Activated CD8-positive, alpha-beta memory T cell treated with anti-CD3 and anti-CD28 coated beads for 36 hours (primary cell): ENCODE results near the gene NT5C2. TPM values are rescaled to one million over a fixed set of nuclear protein-coding genes. Genes with fewer than 3 reads are reported as not detected.

Source experiments
- CTCF ChIA-PET: fragments of 350-600 bp; sonication (Branson Sonifier 250); formaldehyde crosslinking; loops from one replicate; lab custom pipeline; 2021; ENCODE audit warnings: antibody characterized with exemption; lab: Charles Lee
- POLR2A ChIA-PET: fragments of 350-600 bp; sonication (Branson Sonifier 250); formaldehyde crosslinking; loops from one replicate; lab custom pipeline; 2021; ENCODE audit warnings: antibody characterized with exemption; lab: Charles Lee
- total RNA-seq, 2 experiments: library from RNA; stranded (reverse); gene quantifications; one replicate each; pipeline ENCODE4 v1.2.3, GENCODE V29; 2021

Gene NT5C2
- total RNA-seq, 2 experiments from 2014 or later = 40.0 to 46.3 TPM

DNA sequence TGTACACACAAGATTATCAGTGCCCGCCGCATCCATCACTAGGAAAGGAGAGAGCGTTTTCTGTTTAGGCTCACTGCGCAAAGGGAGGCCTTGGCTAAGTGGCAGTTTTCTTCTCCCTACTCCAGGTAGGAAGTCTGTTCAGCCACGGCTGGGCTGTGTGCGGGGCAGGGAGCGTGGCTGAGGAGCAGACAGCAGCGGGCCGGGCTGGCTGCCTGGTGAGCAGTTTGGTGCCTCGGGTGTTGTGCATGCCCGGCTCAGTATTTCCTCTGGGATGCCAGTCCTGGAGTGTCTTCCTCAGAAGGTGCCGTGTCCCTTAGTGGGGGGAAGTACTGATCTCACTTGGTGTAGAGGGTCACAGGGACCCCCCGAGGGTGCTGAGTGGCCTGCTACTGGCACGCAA is 114.4 kb downstream of the NT5C2 start:
- ChIA-PET POLR2A (no interaction called here), CTCF (no interaction called here)

DNA sequence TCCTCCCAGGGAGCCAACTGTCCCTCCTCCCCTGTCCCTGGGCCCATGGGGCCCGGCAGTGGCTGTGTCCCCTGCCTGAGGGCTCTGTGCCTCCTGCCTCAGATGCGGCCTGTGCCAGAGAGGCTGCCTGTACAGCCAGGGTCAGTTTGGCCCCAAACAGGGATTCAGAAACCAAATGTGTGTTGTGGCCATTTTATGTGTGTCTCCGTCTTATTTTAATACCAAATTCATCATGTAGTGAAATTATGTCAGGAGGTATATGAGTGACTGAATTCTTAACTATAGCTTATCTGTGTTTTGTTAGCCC is 114.8 kb downstream of the NT5C2 start:
- ChIA-PET CTCF (interaction anchor here (1.0 kb wide), 2 partner anchors 26 to 160 kb away, joined by 3 read pairs; partner anchors contain the start of gene CNNM2), POLR2A (no interaction called here)

DNA sequence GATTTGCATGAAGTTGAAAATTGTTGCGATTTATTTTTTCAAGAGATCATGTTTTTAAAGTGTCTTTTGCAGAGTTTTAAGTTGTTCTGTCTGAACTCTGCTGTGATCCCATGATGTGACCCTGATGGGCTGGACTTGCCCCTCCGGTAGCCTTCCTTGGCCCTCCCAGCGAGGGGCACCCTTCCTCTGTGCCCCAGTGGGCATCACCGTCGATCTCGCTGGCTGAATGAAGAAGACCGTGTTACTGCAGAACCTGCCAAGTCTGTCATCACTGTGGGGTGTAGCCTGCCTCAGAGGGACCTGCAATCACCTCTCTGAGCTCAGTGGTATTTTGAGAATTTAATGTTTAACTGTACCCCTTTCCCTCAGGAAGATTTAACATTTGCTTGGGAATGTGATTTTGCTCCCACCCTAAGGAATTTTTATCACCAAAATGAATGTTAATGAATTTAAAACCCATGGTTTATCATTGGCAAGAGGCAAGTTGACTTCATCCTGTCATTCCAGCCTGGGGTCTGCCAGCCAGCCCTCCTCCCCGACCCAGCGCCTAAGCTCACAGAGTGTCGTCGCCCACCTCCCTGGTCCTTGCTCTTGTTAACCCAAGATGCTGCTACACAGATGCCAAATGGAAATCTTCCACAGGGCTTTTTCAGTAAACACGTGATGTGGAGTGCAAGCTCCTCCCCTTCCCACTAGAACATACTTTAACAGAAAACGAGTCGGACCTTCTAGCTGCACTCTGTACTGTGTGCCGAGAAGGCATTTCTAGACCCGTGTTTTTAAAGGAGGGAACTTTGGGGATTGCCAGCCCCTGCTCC is 115.4 kb downstream of the NT5C2 start:
- POLR2A ChIA-PET = interaction anchor here (0.5 kb wide), 1 partner anchor 309 kb away, joined by 5 read pairs; no protein-coding TSS in a partner anchor
- CTCF ChIA-PET = interaction anchor here (1.0 kb wide), 2 partner anchors 25 to 160 kb away, joined by 3 read pairs; partner anchors contain the start of gene CNNM2

DNA sequence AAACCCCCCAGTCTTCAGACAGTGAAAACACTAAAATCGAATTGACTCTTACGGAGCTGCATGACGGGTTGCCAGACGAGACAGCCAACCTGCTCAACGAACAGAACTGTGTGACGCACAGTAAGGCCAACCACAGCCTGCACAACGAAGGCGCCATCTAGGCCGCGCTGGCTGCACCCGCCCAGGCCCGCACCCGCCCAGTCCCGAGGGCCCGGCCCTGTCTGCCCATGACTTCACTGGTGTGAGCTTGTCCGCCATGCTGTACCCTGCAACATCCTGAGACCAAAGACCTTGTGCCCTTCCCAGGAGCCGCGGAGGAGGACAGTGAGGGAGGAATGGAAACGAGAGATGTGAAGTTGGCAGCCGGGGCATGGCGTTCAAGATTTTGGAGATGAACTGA is 116.1 kb downstream of the NT5C2 start:
- ChIA-PET POLR2A (interaction anchor here (0.5 kb wide), 1 partner anchor 310 kb away, joined by 5 read pairs; no protein-coding TSS in a partner anchor), CTCF (interaction anchor here (0.6 kb wide), 1 partner anchor 176 kb away, joined by 3 read pairs; no protein-coding TSS in a partner anchor)

DNA sequence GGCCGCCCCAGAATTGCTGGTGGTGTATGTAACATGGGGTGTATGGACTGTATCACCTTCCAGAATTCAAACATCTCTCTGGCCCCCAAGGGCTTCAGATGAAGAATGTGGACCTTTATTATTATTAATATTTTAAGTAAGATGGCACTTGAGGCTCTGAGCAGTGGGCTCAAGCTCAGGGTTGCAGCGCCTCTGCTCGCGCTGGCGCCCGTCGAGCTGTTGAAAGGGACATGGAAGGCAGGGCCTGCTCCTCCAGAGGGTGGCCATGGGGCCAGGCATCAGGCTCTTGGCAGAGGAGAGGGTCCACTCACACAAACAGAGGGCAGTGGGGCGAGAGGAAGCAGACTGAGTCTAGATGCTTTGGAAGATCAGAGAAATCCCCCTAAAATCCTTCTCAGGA is 120.2 kb downstream of the NT5C2 start:
- POLR2A ChIA-PET = no interaction called here

DNA sequence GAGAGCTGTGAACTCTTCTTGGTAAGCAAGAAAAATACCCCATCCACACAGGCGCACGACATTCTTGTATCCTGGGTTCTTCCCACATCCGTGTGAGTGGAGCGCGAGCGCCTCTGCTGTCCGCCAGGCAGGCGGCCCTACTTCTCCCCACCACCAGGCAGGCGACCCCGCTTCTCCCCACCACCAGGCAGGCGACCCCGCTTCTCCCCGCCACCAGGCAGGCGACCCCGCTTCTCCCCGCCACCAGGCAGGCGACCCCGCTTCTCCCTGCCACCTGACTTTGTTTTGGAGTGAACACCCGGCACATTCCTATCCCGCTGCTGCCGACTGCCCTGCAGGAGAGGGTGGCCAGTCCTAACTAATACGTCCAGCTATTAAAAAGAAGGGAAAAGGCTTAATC is 120.8 kb downstream of the NT5C2 start:
- POLR2A ChIA-PET = no interaction called here
- CTCF ChIA-PET = interaction anchor here (1.7 to 5.8 kb wide), 2 partner anchors 155 to 237 kb away, joined by 4 to 40 read pairs; partner anchors contain the start of gene CNNM2

More for the DNA sequence above, 120.2 kb downstream of the NT5C2 start:
- CTCF ChIA-PET = interaction anchor here (5.8 kb wide), 1 partner anchor 155 kb away, joined by 40 read pairs; the partner anchor contains the start of gene CNNM2

DNA sequence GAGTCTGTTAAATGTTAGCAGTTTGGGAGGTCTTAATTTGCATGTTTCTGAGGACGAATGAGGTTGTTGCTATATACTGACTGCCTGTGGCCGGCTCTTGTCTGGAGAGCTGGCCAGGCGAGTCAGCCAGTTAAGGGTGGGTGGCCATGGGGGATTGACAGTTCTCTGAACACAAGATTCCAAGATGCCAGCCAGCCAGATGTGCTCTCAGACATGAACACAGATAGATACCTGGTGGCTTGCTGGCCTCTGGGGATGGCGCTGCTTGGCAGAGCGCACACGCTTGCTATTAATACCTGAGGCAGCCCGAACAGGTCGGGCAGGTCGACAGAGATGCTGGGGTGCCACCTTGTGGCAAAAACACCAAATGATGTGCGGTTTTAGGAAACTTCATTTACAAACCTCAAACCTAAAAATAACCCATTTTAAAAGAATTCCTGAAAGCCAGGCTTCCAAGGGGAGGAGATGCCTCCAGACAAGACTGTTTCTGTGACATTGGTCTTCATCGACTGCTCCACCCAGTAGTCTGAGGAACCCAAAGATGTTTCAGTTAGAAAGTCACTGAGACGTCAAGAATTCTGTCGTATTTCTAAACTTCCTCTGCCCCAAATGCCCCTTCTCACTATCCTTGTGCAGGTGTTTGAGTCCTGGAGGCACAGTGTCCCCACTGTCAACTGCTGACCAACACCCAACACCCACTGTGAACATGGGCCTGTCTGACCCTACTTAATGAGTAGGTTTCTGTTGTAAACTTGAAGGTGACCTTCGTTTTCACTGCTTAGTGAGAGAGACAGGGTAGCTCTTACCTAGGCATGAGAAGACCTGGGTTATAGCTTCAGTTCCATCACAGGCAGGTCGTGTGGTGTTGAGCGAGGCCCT is 123.4 kb downstream of the NT5C2 start:
- CTCF ChIA-PET = interaction anchor here (0.8 to 5.8 kb wide), 3 partner anchors 145 to 175 kb away, joined by 3 to 40 read pairs (median 11); partner anchors contain the start of genes CNNM2 and RPEL1
- POLR2A ChIA-PET = no interaction called here

DNA sequence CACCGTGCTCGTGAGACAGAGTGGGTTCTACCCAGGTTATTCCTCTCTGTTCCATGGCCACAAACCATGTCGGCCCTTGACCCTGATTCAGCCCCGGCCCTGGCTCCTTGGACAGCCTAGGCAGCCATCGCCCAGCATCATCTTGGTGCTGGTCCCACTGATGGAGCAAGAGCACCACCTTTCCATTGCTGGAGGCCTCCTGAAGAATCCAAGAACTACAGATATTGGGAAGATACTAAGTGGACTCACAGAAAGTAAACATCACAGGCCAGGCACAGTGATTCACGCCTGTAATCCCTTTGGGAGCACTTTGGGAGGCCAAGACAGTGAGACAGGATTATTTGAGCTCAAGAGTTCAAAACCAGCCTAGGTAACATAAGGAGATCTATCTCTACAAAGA is 125.1 kb downstream of the NT5C2 start:
- ChIA-PET POLR2A (no interaction called here), CTCF (interaction anchor here (1.2 to 5.8 kb wide), 3 partner anchors 13 to 151 kb away, joined by 3 to 40 read pairs (median 4); partner anchors contain the start of gene CNNM2)

DNA sequence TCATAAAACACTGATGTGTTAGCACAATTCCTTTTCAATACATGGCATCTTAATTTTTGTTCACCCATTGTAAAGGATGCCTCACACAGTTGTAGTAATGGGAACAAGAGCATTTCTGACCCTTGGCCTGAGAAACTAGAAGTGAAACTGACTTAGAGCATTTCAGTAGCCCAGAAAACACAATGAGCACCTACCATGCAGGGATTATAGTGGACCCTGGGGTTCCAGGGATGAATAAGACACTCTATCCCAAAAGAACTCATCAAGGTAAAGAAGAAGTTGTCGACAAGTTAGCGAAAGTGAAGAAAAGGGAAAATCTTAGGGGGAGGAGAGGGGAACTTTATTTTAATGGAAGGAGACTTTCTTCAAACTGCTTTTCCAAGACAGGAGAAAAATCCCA is 125.6 kb downstream of the NT5C2 start:
- ChIA-PET CTCF (interaction anchor here (1.2 to 5.8 kb wide), 3 partner anchors 12 to 150 kb away, joined by 3 to 40 read pairs (median 4); partner anchors contain the start of gene CNNM2), POLR2A (interaction anchor here (1.0 kb wide), 1 partner anchor 150 kb away, joined by 3 read pairs; the partner anchor contains the start of gene CNNM2)

DNA sequence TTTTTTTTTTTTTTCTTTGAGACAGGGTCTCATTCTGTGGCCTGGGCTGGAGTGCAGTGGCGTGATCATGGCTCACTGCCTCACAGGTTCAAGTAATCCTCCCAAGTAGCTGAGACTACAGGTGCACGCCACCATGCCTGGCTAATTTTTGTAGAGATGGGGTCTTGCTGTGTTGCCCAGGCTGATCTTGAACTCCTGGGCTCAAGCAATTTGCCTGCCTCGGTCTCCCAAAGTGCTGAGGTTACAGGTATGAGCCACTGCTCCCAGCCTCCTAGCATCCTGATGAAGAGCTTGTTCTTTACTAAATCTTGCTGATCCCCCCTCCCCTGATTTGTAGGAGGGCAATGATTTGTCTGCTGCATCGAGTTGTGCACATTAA is 126.0 kb downstream of the NT5C2 start:
- ChIA-PET POLR2A (interaction anchor here (0.6 to 1.0 kb wide), 2 partner anchors 21 to 149 kb away, joined by 3 to 5 read pairs; partner anchors contain the start of gene CNNM2), CTCF (interaction anchor here (1.0 to 1.8 kb wide), 2 partner anchors 12 to 150 kb away, joined by 4 to 6 read pairs; partner anchors contain the start of gene CNNM2)

DNA sequence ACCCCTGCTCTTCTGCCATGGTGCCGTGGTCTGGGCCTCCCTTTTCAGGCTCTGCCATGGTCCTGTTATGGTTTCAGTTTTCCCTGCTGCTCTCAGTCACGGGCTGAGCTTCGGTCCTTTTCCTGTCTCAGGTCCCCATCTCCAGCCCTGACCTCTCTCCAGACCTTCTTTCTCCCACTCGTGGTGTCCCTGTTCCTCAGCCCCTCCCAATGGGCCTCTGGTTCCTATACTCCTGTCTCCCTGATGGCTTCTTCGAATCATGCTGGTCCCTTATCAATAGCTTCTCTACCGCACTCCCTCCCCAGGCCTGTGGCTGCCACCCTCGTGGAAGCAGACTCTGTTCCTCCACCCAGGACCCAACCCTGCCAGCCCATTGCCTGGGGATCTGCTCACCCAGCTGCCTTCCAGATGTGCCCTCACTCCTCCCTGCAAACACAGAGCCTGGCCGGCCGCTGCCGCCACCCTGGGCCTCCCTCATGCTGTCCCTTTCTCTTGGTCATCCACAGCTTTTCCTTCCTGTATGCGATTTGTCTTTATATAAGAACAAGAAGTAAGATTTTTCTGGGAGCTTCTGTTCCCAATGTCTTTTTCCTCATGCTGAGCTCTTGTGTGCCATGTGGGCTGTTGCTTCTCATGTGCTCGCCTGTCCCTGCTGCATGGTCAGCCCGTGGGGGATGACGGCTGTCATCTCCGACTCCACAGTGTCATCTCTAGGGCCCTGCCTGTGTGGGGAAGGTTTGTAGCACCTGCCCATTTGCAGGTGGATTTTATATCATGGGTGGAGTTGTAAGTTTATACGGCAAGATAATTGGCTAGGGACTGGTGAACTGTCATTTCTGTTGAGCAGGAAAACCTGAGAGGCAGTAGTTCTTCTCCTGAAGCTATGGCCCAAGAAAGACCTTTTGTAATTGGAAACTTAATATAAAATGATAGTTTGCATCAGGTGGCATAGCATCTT is 126.7 kb downstream of the NT5C2 start:
- CTCF ChIA-PET = interaction anchor here (0.6 to 1.0 kb wide), 2 partner anchors 7 to 149 kb away, joined by 5 to 6 read pairs; partner anchors contain the start of gene CNNM2
- POLR2A ChIA-PET = interaction anchor here (0.6 to 1.0 kb wide), 2 partner anchors 22 to 149 kb away, joined by 3 to 5 read pairs; partner anchors contain the start of gene CNNM2

DNA sequence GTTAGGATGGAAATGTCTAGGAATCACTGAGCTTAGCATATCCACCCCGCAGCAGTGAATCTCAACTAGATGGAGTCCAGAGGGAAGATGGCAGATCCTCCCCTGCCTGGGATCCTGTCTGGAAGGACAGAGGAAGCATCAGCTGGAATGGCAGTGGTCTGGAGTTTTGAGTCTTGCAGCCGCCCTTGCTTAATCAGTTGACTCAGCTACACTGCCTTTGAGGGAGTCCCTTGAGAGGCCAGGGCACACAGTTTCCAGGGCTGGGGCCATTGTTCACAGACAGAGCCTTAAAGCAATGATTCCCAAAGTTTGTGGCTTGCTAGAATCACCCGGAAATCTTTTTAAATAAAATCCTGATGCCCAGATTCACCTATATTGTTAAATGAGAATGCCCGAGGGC is 128.1 kb downstream of the NT5C2 start:
- ChIA-PET POLR2A (no interaction called here), CTCF (no interaction called here)

DNA sequence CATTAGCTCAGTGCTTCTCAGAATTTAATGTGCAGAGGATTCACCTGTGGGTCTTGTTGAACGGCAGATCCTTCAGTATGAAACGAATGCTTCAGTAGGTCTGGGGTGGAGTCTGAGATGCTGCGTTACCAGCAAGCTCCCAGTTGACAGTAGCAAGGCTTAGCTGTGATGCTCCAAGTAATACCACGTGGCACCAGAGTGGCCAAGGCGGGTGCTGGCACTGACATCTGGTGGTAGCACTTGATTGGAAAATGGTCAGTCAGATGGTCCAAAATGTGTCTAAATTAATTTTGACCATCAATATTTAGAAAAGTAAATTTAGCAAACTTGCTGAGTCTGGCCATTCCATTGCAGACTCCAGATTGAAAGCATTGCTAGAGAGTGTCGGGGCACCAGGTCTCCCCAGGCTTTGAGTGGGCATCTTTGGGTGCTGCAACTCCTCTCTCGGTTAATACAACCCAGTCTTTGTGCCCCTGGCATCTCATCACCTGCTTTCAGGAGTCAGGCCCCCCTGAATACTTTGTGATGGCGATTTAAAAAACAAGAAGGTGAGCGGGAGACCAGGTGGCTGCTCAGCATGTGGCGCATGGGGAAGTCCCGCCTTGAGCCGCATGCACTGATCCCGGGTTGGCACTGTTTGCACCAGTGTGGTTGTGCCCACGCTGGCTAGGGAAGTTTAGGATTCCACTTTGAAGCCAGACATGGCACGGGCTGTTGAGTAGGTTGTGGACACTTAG is 130.1 kb downstream of the NT5C2 start:
- POLR2A ChIA-PET = no interaction called here
- CTCF ChIA-PET = interaction anchor here (0.7 kb wide), 1 partner anchor 146 kb away, joined by 4 read pairs; no protein-coding TSS in a partner anchor

DNA sequence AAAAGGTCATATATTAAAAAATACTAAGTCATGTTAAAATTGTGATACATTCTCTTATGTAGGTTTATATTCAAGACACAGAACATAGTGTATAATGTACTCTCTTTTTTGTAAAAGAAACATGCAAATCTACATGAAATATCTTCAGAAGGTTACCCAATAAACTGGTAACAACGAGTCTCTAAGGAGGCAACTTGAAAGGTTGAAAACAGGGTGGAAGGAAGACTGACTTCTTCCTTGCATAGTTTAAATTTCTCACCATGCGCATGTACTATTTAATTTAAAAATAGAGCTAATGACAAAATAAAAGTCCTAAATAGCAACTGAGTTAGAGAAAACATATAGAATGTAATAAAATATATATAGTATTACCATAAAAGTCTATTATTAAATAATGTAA is 132.5 kb downstream of the NT5C2 start:
- ChIA-PET CTCF (interaction anchor here (0.6 to 2.1 kb wide), 2 partner anchors 52 to 143 kb away, joined by 6 to 7 read pairs; partner anchors contain the start of gene CNNM2), POLR2A (no interaction called here)

DNA sequence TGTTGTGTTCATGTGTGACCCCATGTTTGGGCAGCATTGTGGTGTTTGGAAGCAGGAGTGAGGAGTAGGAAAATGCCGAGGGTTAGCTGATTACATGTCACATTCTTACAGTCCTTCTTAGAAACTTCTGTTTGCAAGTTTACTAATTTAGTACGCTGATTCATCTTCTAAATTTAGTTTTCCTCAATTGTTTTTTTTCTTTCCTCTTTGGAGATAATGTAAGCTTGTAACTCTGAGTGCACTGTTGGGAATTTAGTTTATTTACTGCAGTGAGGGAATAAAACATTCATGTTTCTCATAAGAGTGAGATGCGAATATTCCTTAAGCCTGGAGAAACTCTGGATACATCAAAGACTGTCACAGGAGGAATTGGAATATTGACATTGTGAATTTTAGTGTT is 135.0 kb downstream of the NT5C2 start:
- POLR2A ChIA-PET = no interaction called here

DNA sequence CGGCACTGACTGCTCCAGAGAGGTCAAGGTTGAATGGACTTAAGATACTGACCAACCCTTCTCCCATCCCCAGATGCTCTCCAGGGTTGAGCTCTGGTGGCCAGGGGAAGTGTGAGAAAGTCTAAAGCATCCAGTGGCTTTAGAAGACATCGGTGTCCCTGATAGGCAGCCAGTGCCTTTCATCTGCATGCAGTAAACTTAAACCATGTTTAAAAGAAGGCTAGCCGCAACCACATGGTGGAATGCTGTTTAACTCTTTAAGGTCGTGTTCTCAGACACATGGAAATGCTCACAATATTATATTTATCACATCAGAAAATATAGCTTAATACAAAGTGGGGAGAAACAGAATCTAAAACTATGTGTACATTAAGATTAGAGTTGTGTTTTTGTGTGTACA is 138.0 kb downstream of the NT5C2 start:
- CTCF ChIA-PET = interaction anchor here (1.0 to 2.4 kb wide), 2 partner anchors 13 to 138 kb away, joined by 4 to 15 read pairs; partner anchors contain the start of gene CNNM2
- POLR2A ChIA-PET = interaction anchor here (0.6 kb wide), 1 partner anchor 43 kb away, joined by 7 read pairs; no protein-coding TSS in a partner anchor

More for the DNA sequence above, 135.0 kb downstream of the NT5C2 start:
- CTCF ChIA-PET = no interaction called here

DNA sequence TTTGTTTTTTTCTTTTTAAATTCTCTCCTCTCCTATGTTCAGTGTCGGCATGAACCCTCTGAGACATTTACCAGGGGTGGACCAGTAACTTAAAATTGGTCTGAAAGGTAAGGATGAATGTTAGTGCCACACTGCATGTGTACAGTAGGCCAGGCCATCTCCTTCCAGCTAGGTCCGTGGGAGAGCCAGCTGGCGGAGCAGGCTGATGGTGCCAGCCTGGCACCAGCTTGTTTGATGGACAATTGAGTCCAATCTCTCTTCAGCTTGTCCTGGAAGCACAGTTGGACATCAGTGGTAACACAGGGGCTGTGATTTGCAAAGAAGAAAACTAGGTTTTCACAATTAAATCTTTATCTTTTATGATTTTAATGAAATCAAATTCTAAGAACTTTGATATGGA is 138.5 kb downstream of the NT5C2 start:
- CTCF ChIA-PET = interaction anchor here (1.0 to 2.4 kb wide), 2 partner anchors 13 to 137 kb away, joined by 4 to 15 read pairs; partner anchors contain the start of gene CNNM2
- POLR2A ChIA-PET = interaction anchor here (0.6 kb wide), 1 partner anchor 42 kb away, joined by 7 read pairs; no protein-coding TSS in a partner anchor
